Calu3 (cell line): ENCODE measurements around the gene GAL3ST1. TPM values are rescaled to one million over a fixed set of nuclear protein-coding genes. Genes with fewer than 3 reads are reported as not detected.

ENCODE experiments used
- BruUV-seq: library from RNA; stranded (reverse); fragments of 400-500 nt; replicated peaks from 2 replicates; lab custom pipeline; 2021; lab: Mats Ljungman, UMichigan
- CTCF ChIA-PET: fragments of 300-600 bp; sonication (Branson Sonifier 250); formaldehyde crosslinking; loops from one replicate; lab custom pipeline; 2022; ENCODE audit warnings: antibody characterized with exemption; lab: Charles Lee
- DNase-seq: peaks from one replicate; pipeline ENCODE4 v3.0.0; 2022
- H3K27ac Mint-ChIP-seq: one replicate; pipeline ENCODE4 v1.8.0; 2022; ENCODE audit warnings: mixed read lengths; ENCODE audit not compliant: unreplicated experiment
- H3K27me3 Mint-ChIP-seq: one replicate; pipeline ENCODE4 v1.8.0; 2022; ENCODE audit warnings: mixed read lengths; ENCODE audit not compliant: unreplicated experiment
- H3K36me3 Mint-ChIP-seq: one replicate; pipeline ENCODE4 v1.8.0; 2022; ENCODE audit warnings: mild to moderate bottlenecking, moderate library complexity, mixed read lengths; ENCODE audit not compliant: insufficient read depth, unreplicated experiment
- H3K4me1 Mint-ChIP-seq: one replicate; pipeline ENCODE4 v1.8.0; 2022; ENCODE audit warnings: mild to moderate bottlenecking, low read depth, mixed read lengths; ENCODE audit not compliant: unreplicated experiment
- H3K4me3 Mint-ChIP-seq: one replicate; pipeline ENCODE4 v1.8.0; 2022; ENCODE audit warnings: mild to moderate bottlenecking, low read depth, moderate library complexity, mixed read lengths; ENCODE audit not compliant: unreplicated experiment
- H3K9me3 Mint-ChIP-seq: one replicate; pipeline ENCODE4 v1.8.0; 2022; ENCODE audit warnings: low read depth, mixed read lengths; ENCODE audit not compliant: unreplicated experiment
- intact Hi-C: fragments of 100-400 bp; cut with micrococcal nuclease; formaldehyde crosslinking; loops from one replicate; pipeline ENCODE4 v1.10.0; 2022; ENCODE audit not compliant: unreplicated experiment
- total RNA-seq: library from RNA; stranded (reverse); gene quantifications from 2 replicates; pipeline ENCODE4 v1.2.3, GENCODE V29; 2022
- TF ChIP-seq, protein P1 (sequence below): fragments of 200-600 bp; IDR thresholded peaks from one replicate; pipeline ENCODE4 v1.8.0; 2022; ENCODE audit warnings: antibody characterized with exemption; ENCODE audit not compliant: unreplicated experiment

Gene GAL3ST1
- total RNA-seq, 1 experiment from 2014 or later: 6.5 TPM

DNA sequence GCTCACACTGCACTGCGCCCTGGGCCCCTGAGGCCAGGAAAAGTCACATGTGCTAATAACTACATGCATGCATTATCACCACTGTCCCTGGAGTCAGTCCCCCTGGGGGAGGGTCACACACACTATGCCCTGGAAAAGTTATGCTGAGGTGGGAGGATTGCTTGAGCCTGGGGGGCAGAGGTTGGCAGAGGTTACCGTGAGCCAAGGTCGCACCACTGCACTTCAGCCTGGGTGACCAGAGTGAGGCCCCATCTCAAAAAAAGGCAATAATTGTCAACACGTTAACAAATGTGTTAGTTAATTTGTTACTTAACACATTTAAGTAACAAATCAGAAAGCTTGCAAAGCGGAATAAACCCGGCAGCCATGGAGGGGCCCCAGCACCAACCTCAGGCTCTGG, 14.6 kb downstream of the GAL3ST1 start:
- DNase-seq: no peak
- H3K27ac Mint-ChIP-seq: no peak overlapping the region
- intact Hi-C loops: no loop called here

GRCh38 chr22:30557243-30557642, 17.2 kb downstream of the GAL3ST1 start:
- intact Hi-C loops: no loop called here
- Mint-ChIP-seq H3K36me3 (peaks cover 3% of the 10 kb centered on the region), H3K9me3 (no peaks in the 10 kb centered on the region), H3K4me1 (peaks cover 12% of the 10 kb centered on the region), H3K4me3 (no peak overlapping the region), H3K27ac (no peak overlapping the region), H3K27me3 (no peaks in the 10 kb centered on the region)
- TF ChIP-seq, protein P1, sequence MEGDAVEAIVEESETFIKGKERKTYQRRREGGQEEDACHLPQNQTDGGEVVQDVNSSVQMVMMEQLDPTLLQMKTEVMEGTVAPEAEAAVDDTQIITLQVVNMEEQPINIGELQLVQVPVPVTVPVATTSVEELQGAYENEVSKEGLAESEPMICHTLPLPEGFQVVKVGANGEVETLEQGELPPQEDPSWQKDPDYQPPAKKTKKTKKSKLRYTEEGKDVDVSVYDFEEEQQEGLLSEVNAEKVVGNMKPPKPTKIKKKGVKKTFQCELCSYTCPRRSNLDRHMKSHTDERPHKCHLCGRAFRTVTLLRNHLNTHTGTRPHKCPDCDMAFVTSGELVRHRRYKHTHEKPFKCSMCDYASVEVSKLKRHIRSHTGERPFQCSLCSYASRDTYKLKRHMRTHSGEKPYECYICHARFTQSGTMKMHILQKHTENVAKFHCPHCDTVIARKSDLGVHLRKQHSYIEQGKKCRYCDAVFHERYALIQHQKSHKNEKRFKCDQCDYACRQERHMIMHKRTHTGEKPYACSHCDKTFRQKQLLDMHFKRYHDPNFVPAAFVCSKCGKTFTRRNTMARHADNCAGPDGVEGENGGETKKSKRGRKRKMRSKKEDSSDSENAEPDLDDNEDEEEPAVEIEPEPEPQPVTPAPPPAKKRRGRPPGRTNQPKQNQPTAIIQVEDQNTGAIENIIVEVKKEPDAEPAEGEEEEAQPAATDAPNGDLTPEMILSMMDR: no peak
- no peak for DNase-seq
- no TSS peak for BruUV-seq
- CTCF ChIA-PET: no interaction called here

More for the DNA sequence above, 14.6 kb downstream of the GAL3ST1 start:
- Mint-ChIP-seq H3K36me3 (peaks cover 3% of the 10 kb centered on the region), H3K9me3 (no peaks in the 10 kb centered on the region), H3K4me1 (peaks cover 12% of the 10 kb centered on the region), H3K4me3 (no peak overlapping the region), H3K27me3 (no peaks in the 10 kb centered on the region)
- CTCF ChIA-PET: interaction anchor here (0.8 kb wide), 1 partner anchor 47 kb away, joined by 3 read pairs; the partner anchor contains the start of gene TCN2
- no TSS peak for BruUV-seq
- TF ChIP-seq, protein P1: no peak

- no TSS peak for BruUV-seq
- CTCF ChIA-PET: interaction anchor here (1.1 kb wide), 1 partner anchor 111 kb away, joined by 3 read pairs; no protein-coding TSS in a partner anchor
- Mint-ChIP-seq H3K9me3 (no peaks in the 10 kb centered on the region), H3K27ac (no peak overlapping the region), H3K4me1 (peaks cover 10% of the 10 kb centered on the region), H3K36me3 (peaks cover 3% of the 10 kb centered on the region), H3K4me3 (no peak overlapping the region), H3K27me3 (no peaks in the 10 kb centered on the region)
- TF ChIP-seq, protein P1: no peak
- intact Hi-C loops: no loop called here
- DNase-seq: peak; percentile 32
Measured at GRCh38 chr22:30556388-30556787, 18.1 kb downstream of the GAL3ST1 start.

DNA sequence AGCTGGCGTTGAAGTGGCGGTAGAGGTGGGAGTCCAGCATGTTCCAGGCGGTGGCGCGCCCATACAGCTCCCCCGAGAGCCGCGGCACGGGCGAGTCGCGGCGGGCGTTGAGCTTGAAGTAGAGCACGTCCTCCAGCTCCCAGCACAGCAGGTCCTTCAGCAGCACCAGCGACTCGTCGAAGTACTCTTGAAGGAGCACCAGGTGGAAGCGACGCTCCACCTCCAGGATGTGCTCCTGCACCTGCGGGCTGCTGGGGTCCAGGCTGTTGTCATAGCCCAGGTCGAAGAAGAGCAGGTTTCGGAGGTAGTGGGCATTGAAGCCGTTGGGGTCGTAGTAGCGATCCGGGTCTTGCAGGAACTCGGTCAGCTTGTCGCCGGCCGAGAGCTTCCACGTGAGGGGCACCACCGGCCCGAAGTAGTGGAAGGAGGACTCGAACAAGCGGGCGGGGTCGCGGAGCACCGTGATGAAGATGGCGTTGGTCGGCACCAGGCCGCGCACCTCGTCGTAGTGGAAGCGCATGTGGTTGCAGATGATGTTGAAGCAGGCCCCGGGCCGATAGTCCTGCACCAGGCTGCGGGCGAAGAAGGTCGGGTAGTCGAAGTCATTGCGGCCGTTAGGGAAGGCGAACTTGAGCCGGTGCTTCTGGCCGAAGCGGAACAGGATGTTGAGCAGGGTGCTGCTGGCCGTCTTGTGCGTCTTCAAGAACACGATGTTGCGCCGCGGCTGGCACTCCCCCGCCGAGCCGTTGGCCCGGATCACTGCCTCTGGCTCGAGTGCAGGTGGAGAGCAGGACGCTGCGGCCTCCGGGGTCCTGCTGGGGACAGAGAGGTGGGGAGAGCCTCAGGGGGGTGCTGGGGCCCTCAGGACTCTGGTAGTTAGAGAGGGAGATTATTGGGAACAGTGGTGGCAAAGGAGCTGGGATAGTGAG, 18.9 kb downstream of the GAL3ST1 start:
- Mint-ChIP-seq H3K9me3 (no peaks in the 10 kb centered on the region), H3K4me3 (no peak overlapping the region), H3K27ac (no peak overlapping the region), H3K36me3 (peaks cover 3% of the 10 kb centered on the region), H3K4me1 (peaks cover 1% of the 10 kb centered on the region), H3K27me3 (no peaks in the 10 kb centered on the region)
- no peak for DNase-seq
- CTCF ChIA-PET: interaction anchor here (1.1 kb wide), 1 partner anchor 110 kb away, joined by 3 read pairs; no protein-coding TSS in a partner anchor
- TF ChIP-seq, protein P1: no peak
- no TSS peak for BruUV-seq
- intact Hi-C loops: no loop called here
